GM10266 (cell line): ENCODE data around the gene GP1BA.
A peak's percentile ranks its signal among the peaks of the same experiment; 100 is the strongest.

Source experiments
- DNase-seq: peaks from one replicate; pipeline ENCODE4 v3.0.0; 2012; ENCODE audit errors: extremely low spot score
- TF ChIP-seq, protein P1 (sequence below): IDR thresholded peaks from 2 replicates; pipeline ENCODE4 v1.5.1; 2012; ENCODE audit warnings: mild to moderate bottlenecking, low read depth; ENCODE audit not compliant: control insufficient read depth, insufficient read depth; ENCODE audit errors: missing control alignments

Gene GP1BA

DNA sequence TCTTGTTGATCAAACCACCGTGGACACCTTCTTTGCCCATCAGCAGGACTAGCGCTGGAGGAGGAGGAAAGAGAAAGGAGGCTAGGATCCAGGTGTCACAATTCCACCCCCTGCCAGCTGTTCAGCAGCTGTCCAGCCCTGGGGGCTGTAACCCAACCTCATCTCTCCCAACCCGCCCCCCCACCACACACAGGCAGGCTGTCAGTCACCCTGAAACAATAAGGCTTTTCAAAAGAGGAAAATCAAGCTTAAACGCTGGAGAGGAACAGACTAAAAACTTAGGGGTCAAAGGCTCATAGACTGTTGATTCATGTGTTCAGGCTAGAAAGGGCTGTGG is 13.8 kb downstream of the GP1BA start:
- TF ChIP-seq, protein P1, sequence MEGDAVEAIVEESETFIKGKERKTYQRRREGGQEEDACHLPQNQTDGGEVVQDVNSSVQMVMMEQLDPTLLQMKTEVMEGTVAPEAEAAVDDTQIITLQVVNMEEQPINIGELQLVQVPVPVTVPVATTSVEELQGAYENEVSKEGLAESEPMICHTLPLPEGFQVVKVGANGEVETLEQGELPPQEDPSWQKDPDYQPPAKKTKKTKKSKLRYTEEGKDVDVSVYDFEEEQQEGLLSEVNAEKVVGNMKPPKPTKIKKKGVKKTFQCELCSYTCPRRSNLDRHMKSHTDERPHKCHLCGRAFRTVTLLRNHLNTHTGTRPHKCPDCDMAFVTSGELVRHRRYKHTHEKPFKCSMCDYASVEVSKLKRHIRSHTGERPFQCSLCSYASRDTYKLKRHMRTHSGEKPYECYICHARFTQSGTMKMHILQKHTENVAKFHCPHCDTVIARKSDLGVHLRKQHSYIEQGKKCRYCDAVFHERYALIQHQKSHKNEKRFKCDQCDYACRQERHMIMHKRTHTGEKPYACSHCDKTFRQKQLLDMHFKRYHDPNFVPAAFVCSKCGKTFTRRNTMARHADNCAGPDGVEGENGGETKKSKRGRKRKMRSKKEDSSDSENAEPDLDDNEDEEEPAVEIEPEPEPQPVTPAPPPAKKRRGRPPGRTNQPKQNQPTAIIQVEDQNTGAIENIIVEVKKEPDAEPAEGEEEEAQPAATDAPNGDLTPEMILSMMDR: no peak
- DNase-seq: no peak

DNA sequence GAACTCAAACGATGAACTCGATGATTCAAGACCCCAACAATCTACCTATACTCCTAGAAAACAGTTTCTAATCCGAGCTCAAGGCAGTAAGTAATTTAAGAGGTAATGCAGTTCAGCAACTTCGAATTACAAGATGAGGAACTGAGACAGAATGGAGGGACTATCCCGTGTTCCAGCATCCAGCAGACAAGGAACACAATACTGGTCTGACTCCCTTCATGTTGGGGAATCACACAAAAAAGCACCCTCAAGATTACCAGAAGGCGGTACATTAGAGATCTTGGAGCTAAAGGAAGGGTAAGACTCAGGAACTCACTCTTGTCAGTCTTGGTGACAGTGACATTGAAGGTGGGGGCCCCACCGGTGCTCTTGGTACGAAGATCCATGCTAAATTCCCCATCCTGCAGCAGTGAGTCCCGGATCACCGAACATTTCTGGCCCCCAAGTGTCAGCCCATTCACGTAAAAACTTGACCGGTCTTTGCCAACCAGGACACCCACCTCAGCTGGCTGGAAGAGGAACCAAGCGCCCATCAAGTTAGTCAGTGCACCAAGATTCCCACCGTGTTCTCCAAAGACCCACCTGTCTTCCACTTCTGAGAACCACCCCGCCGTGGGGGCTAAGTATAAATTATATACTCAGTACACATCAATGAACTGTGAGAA is 14.4 kb downstream of the GP1BA start:
- no peak for DNase-seq
- TF ChIP-seq, protein P1: no peak

DNA sequence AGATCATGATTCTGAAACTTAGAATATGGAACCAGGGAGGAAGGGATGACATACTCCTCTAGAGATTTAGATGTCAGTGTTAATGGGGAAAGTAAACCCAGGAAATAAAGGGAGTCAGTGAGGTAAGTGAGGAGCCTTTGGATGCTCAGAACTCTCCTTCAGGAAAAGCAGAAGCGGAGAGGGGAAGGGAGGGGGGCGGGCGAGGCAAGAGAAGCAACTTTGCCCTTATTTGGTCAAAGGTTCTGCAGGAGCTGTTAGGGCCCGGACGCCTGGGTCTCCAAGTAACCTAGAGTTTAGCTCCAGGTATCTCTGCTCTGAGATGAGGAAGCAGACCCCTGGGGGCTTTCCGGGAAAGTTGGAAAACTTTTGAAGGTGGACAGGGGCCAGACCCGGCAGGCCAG is 14.9 kb downstream of the GP1BA start:
- DNase-seq: no peak
- TF ChIP-seq, protein P1: no peak

DNA sequence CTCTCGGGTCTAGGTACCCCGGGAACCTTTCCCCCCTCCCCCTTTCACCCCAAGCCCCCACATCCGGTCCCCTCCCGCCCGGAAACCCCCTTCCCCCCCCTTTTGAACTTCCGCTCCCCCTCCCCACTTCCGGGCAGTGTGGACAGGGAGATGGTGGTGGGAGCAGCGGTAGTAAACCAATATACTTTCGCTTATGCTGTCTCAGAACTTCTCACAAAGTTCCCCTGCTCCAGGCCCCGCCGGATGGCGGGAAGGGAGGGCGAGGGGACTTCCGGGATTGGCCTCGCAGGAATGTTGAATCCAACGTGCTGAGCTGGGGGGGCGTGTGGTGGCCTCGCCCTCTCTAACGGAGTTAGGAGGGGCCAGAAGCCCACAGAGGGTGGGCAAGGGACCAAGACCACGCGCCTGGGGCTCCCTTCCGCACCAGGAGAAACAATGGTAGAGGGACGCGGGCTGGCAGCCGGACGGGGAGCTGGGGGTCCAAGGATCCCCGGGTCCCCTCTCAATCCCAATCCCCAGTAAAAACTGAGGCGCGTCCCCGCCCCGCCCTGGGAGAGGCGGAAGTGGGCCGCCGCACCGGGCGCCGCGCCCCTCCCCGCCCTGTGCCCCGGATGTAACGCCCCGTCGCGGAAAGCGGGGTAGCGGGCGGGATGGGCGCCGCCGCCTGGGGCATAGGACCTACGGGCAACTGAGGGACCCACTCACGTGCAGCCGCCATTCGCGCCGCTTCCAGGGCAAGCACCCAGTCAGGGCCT is 15.5 kb downstream of the GP1BA start:
- DNase-seq: peak; percentile 79
- TF ChIP-seq, protein P1: no peak

DNA sequence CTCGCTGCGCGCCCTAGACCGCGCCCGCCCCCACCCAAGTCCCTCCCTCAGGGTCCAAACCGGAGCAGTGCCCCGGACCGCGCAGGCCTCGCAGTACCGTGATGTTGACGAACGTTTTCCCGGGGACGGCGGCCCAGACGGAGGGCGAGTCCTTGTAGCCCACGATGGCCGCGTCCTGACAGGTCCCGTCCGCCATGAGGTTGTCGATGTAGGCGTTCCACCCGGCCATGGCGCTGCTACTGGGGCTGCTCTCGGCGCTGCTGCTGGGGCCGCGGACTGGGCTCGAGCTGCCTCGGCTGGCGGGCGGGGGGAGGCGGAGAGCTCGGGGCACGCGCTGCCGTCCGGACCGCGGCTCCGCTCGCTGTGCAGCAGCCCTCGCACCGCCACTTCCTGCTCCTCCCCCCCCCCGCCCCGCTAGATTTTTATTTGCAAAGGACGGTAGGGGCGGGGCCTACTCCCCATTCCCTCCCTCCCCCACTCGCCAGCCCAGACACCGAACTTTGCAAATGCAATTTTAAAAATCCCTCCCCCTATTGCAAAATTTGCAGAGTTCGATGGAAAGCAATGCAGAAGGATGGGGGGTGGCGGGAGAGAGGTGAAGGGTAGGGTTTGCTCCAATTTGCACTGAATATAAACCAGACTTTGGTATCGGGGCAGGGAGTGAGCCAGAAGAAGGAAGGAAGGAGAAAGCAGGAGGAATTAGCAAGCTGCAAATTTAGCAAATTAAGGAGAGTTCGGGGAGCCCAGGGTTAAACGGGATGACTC is 16.3 kb downstream of the GP1BA start, which contains the start of gene PFN1:
Gene PFN1 (minus strand): TSS at position 365 of the 765 bp plus-strand sequence. CDS start 136 bp downstream, at position 229.
- TF ChIP-seq, protein P1: no peak
- peak; percentile 95 for DNase-seq

DNA sequence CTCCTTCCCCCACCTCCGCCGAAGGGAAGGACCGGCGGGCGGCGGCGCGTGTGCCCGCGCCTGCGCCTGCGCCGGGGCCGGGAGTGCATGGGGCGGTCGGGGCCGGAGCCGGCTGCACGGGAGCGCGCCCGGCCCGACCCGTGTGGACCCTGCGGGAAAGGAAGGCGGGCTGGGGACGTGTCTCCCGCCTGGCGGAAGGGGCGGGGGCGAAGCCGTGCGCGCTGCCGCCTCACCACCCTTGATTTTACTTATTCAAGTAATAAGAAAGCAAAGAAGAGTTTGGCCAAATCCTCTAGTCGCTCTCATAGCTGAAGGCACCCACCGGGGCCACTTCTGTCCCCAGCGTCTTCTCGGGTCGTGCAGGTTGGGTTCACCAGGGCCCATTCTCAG is 16.8 kb downstream of the GP1BA start:
- DNase-seq: peak; percentile 94
- TF ChIP-seq, protein P1: no peak
